GM12872 (cell line): ENCODE results near the gene CANX.
A peak's percentile ranks its signal among the peaks of the same experiment; 100 is the strongest.

ENCODE experiments used
- CTCF ChIP-seq: IDR thresholded peaks from 3 replicates; pipeline ENCODE4 v1.5.1; 2011; ENCODE audit warnings: low read depth, mild to moderate bottlenecking, low read length, moderate library complexity; ENCODE audit not compliant: insufficient read depth

CANX gene

GRCh38 chr5:179762781-179763176 is 64.0 kb downstream of the CANX start:
- TF ChIP-seq CTCF = no peak

- peak; percentile 81 for TF ChIP-seq CTCF
These were observed 64.6 kb downstream of the CANX start for GRCh38 chr5:179763215-179763945.

GRCh38 chr5:179764056-179764455 is 65.3 kb downstream of the CANX start:
- no peak for TF ChIP-seq CTCF

- TF ChIP-seq CTCF = no peak
These were observed 66.6 kb downstream of the CANX start for GRCh38 chr5:179765400-179765799.

GRCh38 chr5:179766021-179766725 is 67.4 kb downstream of the CANX start:
- TF ChIP-seq CTCF = no peak

- no peak for TF ChIP-seq CTCF
These were observed 68.1 kb downstream of the CANX start for GRCh38 chr5:179766726-179767455.

GRCh38 chr5:179767496-179768100 is 68.8 kb downstream of the CANX start:
- TF ChIP-seq CTCF = no peak
